Measurements from ENCODE around the gene LRIT2.

Gene LRIT2

GRCh38 chr10:84216834-84217233 is 8.5 kb downstream of the LRIT2 start:
- no peak overlapping the region for H3K4me3 ChIP-seq (ENCODE audit: low read depth, low read length)
- ChIA-PET POLR2A (no interaction called here), CTCF (no interaction called here)
- no peak for TF ChIP-seq CTCF (IDR thresholded peaks at IDR 0.05; ENCODE audit: insufficient read depth, low read length, missing control alignments)
- no peak for DNase-seq (ENCODE audit: low read depth, low spot score)

- peak; percentile 18 for TF ChIP-seq CTCF (IDR thresholded peaks at IDR 0.05; ENCODE audit: insufficient read depth, low read length, missing control alignments)
- POLR2A ChIA-PET, result no interaction called here
- no peak overlapping the region for H3K4me3 ChIP-seq (ENCODE audit: low read depth, low read length)
- no peak for DNase-seq (ENCODE audit: low read depth, low spot score)
- CTCF ChIA-PET, result interaction anchor here (0.9 kb wide), 1 partner anchor 326 kb away, joined by 3 read pairs; no protein-coding TSS in a partner anchor
These were observed 10.6 kb downstream of the LRIT2 start for GRCh38 chr10:84214612-84215235.

- no peak for DNase-seq (ENCODE audit: low read depth, low spot score)
- ChIA-PET CTCF (no interaction called here), POLR2A (no interaction called here)
- no peak for TF ChIP-seq CTCF (IDR thresholded peaks at IDR 0.05; ENCODE audit: insufficient read depth, low read length, missing control alignments)
- H3K4me3 ChIP-seq (ENCODE audit: low read depth, low read length), result no peak overlapping the region
These were observed 11.2 kb downstream of the LRIT2 start for GRCh38 chr10:84214046-84214572.

GRCh38 chr10:84213076-84213475 is 12.3 kb downstream of the LRIT2 start:
- H3K4me3 ChIP-seq (ENCODE audit: low read depth, low read length), result no peak overlapping the region
- ChIA-PET CTCF (no interaction called here), POLR2A (no interaction called here)
- no peak for DNase-seq (ENCODE audit: low read depth, low spot score)
- TF ChIP-seq CTCF (IDR thresholded peaks at IDR 0.05; ENCODE audit: insufficient read depth, low read length, missing control alignments), result no peak

GRCh38 chr10:84212014-84212413 is 13.3 kb downstream of the LRIT2 start:
- TF ChIP-seq CTCF (IDR thresholded peaks at IDR 0.05; ENCODE audit: insufficient read depth, low read length, missing control alignments), result no peak
- no peak overlapping the region for H3K4me3 ChIP-seq (ENCODE audit: low read depth, low read length)
- no peak for DNase-seq (ENCODE audit: low read depth, low spot score)
- ChIA-PET POLR2A (no interaction called here), CTCF (no interaction called here)

GRCh38 chr10:84211566-84211965 is 13.8 kb downstream of the LRIT2 start:
- CTCF ChIA-PET, result no interaction called here
- TF ChIP-seq CTCF (IDR thresholded peaks at IDR 0.05; ENCODE audit: insufficient read depth, low read length, missing control alignments), result no peak
- H3K4me3 ChIP-seq (ENCODE audit: low read depth, low read length), result no peak overlapping the region
- POLR2A ChIA-PET, result no interaction called here
- no peak for DNase-seq (ENCODE audit: low read depth, low spot score)
